NCI-H1694 treated with DMSO at 0.1 percent for 48 hours (cell line): ENCODE data around the gene LCP2.

Experiments used
- DNase-seq: peaks from one replicate; lab custom pipeline; 2025; lab: John Stamatoyannopoulos, UW

Gene LCP2

DNA sequence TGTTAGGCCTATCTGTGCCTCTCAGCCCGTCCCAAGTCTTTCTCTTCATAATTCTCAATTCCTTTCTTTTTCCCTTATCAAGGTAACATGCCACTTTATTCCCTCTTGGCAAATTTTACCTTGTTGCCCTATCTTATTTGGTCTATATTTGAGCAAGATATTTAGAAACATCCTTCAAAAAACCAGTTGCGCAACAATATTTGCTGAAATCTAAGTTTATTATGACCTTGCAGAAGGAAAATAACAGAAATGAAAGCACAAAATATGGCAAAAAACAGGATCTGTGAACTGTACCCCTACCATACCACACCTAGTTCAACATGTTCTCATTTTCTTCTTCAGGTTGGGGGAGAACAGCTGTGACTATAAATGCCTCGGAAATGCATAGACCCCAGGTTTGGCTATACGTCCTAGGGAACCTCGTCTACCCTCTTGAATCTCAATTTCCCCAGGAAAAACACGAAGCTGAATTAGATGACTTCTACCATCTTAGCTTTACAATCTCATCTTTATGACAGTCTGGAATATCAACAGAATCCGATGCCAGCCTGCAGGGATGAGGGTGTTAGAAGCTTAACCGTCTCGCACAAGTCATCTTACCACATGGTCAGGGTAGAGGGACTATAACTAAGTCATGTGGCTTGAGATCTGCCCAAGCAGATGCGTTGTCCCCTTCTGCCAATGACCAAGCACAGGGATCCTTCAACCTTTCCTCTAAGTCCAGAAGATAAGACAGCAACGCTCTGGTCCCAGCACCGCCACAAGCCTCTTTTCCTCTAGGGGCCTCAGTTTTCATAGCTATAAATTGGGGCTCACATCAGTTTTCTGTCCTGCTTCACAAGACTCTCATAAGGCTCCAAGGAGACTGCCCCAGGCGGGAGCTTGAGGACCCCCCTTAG is 1.3 kb downstream of the LCP2 start:
- DNase-seq = no peak

DNA sequence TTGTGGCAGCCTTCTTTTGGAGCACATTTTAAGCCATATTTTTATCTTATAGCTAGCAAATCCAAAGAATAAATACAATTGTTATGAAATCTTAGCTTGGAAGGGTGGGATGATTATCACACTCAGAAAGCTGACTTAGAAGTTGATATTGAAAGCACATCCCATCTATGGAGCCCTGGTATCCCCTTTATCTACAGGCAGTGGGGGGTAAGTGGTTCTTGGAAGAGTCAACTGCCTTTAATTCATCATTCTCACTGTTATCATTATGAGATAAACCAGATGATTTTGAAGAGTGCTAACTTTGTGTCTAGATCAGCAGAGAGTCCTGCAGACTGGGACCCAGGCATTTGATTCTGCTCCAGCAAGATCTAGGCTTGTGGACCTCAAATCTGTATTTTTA is 3.0 kb downstream of the LCP2 start:
- no peak for DNase-seq

- DNase-seq = no peak
Observed at GRCh38 chr5:170294057-170294456, 3.5 kb downstream of the LCP2 start.

DNA sequence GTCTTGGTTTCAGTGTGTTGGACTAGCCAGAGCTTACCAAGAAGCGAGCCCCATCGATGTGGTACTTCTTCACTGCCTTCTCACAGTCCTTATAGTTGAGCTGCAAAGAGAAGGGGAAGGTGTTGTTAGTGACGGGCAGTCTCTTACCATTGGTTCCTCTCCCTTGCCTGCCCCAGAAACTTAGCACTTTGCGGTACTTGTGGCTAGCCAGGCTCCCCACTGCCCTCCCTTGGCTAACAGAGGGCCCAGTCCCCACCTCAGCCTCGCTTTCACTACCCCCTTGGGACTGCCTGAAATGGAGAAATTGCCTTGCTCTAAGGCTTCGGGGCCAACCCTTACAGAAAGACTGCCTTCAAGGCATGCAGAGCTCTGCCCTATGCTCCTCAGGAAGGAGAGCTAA is 4.3 kb downstream of the LCP2 start:
- DNase-seq = no peak

DNA sequence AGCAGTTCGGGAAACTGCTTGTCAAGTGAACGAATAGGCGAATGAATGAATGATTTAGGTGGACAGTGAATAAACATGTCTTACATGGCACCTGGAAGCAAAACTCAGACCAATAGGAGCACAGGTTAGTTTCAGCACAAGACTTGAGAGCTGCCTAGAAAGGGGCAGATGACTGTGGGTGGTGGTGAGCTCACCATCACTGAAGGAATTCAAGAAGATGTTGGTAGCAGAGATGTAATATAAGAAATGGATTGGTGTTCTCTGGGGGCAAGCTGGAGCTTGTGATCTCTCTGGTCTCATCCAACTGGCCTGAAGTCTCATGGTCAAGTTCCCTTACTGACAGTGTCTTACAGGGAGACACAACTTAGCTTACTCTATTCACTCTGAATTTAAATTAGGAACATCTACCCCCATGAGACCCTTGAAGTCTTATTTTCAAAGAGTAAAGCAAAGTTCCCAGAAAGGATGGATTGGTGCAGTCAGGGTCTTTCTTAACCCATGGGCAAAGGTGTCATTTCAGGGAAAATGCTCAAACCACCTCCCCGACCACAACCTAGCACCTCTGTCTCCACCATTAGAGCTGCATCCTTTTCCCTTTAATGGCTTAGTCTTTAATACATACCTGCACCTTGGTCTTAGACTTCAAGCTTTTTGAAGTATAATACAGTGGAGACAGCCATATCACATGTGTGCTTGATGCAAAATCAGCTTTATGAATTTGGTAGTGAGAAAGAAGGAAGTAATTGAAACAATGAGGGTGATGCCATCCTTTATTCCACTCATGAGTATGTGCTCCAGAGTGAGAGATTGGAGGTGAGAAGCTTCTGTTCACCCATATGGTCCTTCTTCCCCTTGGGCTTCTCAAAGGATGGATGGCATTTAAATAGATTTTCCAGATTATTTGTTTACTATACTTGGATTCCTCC is 5.1 kb downstream of the LCP2 start:
- DNase-seq = no peak

GRCh38 chr5:170290498-170290897 is 7.1 kb downstream of the LCP2 start:
- no peak for DNase-seq

GRCh38 chr5:170289764-170290163 is 7.8 kb downstream of the LCP2 start:
- no peak for DNase-seq

GRCh38 chr5:170289121-170289520 is 8.5 kb downstream of the LCP2 start:
- no peak for DNase-seq

DNA sequence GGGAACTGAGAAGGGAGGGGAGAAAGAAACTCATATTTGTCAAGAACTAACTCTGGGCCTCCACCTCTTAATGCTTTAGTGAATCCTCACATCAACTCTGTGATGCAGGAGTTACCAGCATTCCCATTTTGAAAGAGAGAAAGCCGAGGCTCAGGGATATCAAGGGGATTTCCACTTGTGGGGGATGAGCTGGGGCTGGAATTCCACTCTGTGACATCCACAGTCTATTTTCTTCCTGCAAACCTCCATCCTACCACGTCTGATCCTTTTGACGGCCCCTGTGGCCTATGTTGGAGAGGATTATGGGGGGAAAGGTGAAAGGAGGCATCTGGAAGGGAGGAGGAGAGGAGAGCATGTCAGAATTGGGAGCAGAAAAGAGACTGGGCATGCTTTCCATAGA is 9.0 kb downstream of the LCP2 start:
- no peak for DNase-seq

DNA sequence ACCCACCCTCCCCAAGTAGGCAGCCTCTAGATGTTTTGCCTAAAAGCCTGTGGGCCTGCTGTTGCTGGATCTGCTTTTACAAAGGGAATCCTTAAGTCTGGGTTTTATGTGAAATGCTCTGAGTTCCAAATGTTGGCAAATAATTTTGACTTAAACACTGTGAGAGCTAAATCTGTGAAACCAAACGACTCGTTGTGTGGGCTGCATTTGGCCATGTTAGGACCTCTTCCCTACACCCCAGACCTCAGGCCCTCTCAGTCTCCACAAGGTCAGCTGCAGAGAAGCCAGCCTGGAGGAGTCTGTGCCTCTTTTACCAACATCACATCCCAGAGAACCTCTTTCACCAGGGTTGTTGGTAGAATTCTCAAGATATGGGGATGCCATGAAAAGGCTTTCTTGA is 9.4 kb downstream of the LCP2 start:
- DNase-seq = no peak

DNA sequence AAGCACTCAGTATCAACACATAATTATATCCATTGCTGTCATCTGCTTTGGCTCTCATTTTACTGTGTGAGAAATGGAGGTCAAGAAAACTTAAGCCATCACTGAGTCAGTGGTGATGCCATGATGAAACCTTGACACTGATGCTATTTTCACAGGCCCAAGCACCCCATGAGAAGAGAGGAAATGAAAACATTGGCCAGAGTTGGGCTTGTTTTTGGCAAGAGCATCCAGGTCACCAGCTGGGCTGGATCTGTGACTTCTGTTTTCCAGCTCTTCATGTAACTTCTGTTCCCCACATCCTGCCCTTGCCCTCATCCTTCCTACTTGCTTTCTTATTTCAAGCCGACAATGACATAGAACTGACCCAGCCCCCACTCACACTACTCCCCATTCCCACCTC is 10.0 kb downstream of the LCP2 start:
- no peak for DNase-seq

DNA sequence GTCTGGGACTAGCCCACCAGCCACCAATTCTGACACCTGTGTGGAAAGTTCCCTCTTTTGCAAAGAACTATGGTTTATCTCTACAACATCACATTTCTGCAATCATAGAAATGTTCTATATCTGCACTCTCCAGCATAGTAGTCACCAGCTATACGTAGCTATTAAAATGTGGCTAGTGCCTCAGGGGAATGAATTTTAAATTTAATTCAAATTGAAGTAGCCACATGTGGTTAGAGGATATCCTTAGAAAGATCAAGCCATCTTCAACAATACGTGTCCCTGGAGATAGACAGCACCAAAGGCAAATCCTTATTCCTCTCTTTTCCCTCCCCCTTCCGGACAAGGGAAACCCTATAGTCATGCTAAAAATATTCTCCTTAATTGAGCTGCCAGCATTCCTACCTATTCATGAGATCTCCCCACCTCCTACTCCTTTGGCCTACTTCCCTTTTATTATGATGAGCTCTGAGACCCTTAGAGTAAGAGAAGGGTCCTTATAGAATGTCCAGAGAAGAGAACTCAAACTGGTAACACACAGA is 11.1 kb downstream of the LCP2 start:
- DNase-seq = no peak

DNA sequence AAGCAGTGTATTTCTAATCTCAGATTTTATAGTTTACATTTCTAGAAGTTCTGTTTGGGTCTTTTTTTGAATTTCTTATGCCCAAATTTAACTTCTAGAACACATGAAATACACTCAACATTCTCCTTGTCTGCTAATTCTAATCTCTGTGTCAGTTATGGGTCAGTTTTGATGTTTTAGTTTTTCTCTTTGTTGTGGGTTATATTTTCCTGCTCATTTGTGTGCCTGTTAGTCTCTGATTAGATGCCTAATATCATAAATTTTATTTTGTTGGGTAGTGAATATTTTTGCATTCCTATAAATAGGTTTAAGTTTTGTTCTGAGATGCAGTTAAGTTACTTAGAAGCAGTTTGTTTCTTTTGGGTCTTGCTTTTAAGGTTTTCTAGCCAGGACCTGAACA is 12.4 kb downstream of the LCP2 start:
- no peak for DNase-seq

GRCh38 chr5:170284231-170284630 is 13.3 kb downstream of the LCP2 start:
- DNase-seq = no peak

- no peak for DNase-seq
Observed at GRCh38 chr5:170283296-170283695, 14.3 kb downstream of the LCP2 start.

DNA sequence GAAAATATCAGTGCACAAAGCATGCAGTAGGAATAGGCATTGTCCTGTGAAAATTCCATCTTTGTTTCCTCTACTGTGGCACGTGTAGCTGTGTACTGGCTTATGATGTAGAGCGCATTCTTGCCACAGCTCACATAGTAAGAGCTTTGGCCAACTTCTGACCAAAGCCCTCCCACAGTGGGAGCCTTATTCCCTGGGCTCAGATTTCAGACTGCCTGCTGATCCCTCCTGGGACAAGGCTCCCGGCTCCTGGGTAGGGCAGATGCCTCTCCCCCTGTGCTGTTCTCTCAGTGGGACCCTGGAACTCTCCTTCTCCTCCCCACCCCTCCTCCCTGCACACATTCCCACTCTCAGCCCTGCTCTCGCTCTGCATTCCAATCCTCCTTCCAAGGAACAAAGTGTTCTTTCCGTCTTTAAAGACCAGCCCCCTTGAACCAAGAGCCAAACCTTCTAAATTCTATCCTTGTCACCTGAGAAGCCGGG is 17.5 kb downstream of the LCP2 start:
- no peak for DNase-seq

DNA sequence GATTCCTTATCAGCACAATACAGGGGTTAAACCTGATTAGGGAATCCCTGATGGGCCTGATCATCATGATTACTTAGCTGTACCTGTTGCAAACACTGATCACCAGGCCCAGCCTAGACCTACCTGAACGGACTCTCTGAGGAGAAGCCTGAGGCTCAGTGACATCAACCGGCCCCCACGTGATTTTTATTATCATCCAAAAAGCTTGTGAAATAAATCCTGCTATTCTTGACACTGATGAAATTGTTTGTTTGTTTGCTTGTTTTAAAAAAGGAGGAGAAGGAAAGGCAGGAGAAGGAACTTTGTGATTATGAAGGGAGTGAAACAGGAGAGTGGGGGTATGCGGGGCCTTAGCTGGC is 18.1 kb downstream of the LCP2 start:
- no peak for DNase-seq

DNA sequence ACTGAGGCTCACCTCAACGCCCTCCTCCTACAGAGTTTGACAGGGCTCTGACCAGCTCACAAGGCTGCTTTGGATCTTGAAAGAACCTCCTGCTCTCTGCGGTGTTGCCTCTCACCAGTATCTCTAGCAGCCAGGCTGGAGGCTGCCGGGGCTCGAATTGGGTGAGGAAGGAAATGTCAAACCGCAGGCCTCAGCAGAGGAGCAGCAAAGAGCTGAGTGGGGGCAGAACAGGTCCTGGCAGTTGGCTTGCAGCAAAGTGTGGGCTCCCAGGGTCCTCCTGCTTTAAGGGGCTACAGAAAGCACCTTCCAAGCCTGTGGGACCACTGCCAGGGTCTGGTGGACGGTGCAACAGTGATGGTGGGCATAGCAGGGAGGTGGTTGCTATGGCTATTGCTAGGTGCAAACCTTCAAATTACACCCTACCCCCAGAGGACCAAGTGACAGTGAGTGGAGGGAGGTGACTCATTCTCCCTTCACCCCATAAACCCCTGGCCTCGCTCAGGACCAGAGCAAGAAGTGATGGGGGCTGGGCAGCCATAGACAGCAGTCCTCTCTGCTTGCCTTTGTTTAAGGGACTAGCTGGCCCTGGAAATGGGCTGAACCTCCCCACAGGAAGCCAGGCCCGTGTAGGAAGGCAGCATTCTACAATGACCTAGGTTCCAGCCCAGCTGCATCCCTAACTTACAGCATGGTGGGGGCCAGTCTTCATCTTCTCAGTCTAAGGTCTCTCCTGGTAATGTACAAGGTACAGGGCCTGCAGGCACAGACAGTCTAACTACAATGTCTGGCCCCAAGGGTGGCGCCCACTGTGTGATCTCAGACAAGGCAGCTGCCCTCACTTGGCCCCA is 18.7 kb downstream of the LCP2 start:
- DNase-seq = no peak

GRCh38 chr5:170277867-170278281 is 19.7 kb downstream of the LCP2 start:
- DNase-seq = no peak

DNA sequence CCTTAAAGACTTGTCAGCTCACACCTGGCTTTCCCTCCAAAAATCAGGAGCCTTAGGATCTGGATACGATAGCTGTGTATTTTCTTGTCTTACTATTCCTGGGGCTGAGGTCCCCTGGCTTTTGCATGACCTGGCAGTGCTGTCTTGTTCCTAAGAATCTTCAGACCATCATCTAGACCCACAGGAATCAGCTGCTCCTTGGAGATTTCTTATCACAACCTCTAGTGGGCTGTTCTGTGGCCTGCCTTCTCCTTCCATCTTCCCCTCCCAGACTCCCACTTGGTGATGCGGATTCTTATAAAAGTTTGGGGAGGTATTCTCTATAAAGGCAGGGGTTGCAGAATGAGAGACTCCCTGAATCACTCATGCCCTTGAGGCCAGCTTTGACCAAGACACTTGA is 21.4 kb downstream of the LCP2 start:
- no peak for DNase-seq

DNA sequence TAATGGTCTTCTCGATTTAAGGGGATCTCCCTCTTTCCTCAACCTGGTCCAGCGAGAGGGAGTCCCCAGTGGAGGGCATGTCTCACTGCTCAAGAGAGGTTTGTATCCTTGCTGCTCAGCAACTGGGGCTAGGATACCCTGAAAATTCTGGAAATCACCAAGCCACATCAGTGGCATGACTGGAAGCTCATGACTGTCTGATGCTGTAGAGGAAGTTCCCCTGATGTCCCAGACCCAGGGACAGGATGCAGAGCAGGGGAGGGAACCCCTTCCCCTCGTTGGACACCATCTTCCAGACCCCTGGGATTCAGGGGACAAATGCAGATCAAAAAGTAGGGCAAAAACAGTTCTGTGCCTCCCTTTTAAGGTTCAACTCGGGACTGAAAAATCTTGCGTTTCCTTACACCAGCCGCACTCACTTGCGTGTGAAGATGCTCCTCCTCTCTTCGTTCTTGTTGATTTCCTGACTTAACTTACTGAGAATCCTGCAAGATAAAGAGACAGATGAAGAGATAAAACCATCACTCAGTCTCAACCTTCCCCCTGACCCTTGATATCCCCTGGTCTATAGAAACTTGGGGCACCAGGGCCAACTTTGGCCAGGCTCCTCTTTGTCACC is 22.1 kb downstream of the LCP2 start:
- no peak for DNase-seq
